GM23338 (cell line): Measurements from ENCODE around the gene UPF1. TPM values are rescaled to one million over a fixed set of nuclear protein-coding genes. Genes with fewer than 3 reads are reported as not detected.

ENCODE experiments used
- ATAC-seq: fragments of 200-7000 bp; cut with Tn5 transposase; 3 replicates; pipeline ENCODE4 v1.9.1; 2020
- DNase-seq: peaks from one replicate; pipeline ENCODE4 v3.0.0-alpha.2; 2015; ENCODE audit warnings: low spot score
- H2AFZ ChIP-seq: fragments of 200-600 bp; sonication (generic); 2 replicates; pipeline ENCODE4 v1.8.0; 2016; ENCODE audit warnings: antibody characterized with exemption, mild to moderate bottlenecking, moderate library complexity
- H3F3A ChIP-seq: fragments of 200-600 bp; sonication (generic); replicated peaks from 2 replicates; pipeline ENCODE4 v1.8.0; 2017; ENCODE audit warnings: antibody characterized with exemption, mixed run types, low read depth
- H3K27ac ChIP-seq: fragments of 200-600 bp; sonication (generic); 2 replicates; pipeline ENCODE4 v1.6.1; 2016; ENCODE audit warnings: low read depth
- H3K27me3 ChIP-seq: fragments of 200-600 bp; sonication (generic); 2 replicates; pipeline ENCODE4 v1.8.0; 2016; ENCODE audit warnings: mild to moderate bottlenecking, mixed run types, moderate library complexity; ENCODE audit not compliant: insufficient read depth
- H3K36me3 ChIP-seq: fragments of 200-600 bp; sonication (generic); 2 replicates; pipeline ENCODE4 v1.8.0; 2016; ENCODE audit warnings: mild to moderate bottlenecking; ENCODE audit not compliant: insufficient read depth
- H3K4me1 ChIP-seq: fragments of 200-600 bp; sonication (generic); 2 replicates; pipeline ENCODE4 v1.8.0; 2016; ENCODE audit warnings: mild to moderate bottlenecking, moderate library complexity; ENCODE audit not compliant: insufficient read depth
- H3K4me2 ChIP-seq: fragments of 200-600 bp; sonication (generic); 2 replicates; pipeline ENCODE4 v1.7.1; 2017; ENCODE audit warnings: mixed run types
- H3K4me3 ChIP-seq: fragments of 200-600 bp; sonication (generic); 2 replicates; pipeline ENCODE4 v1.6.1; 2016; ENCODE audit warnings: mixed run types
- H3K79me2 ChIP-seq: fragments of 200-600 bp; sonication (generic); replicated peaks from 2 replicates; pipeline ENCODE4 v1.8.0; 2017; ENCODE audit warnings: mild to moderate bottlenecking; ENCODE audit not compliant: insufficient read depth
- H3K9me2 ChIP-seq: fragments of 200-600 bp; sonication (generic); 2 replicates; pipeline ENCODE4 v1.8.0; 2017; ENCODE audit not compliant: insufficient read depth
- H4K20me1 ChIP-seq: fragments of 200-600 bp; sonication (generic); replicated peaks from 2 replicates; pipeline ENCODE4 v1.8.0; 2017; ENCODE audit warnings: mild to moderate bottlenecking; ENCODE audit not compliant: insufficient read depth
- H3K27ac Mint-ChIP-seq: 2 replicates; pipeline ENCODE4 v1.8.0; 2020; ENCODE audit warnings: inconsistent platforms, mild to moderate bottlenecking, moderate library complexity, mixed read lengths
- H3K27me3 Mint-ChIP-seq: 3 replicates; pipeline ENCODE4 v1.8.0; 2022; ENCODE audit warnings: low read depth, mild to moderate bottlenecking, moderate library complexity, mixed read lengths, inconsistent platforms; ENCODE audit not compliant: insufficient read depth, poor library complexity
- H3K36me3 Mint-ChIP-seq: 3 replicates; pipeline ENCODE4 v1.8.0; 2021; ENCODE audit warnings: low read depth, mild to moderate bottlenecking, inconsistent platforms, moderate library complexity, mixed read lengths
- H3K4me1 Mint-ChIP-seq: 3 replicates; pipeline ENCODE4 v1.8.0; 2020; ENCODE audit warnings: mild to moderate bottlenecking, inconsistent platforms, mixed read lengths
- H3K4me3 Mint-ChIP-seq: 3 replicates; pipeline ENCODE4 v1.8.0; 2021; ENCODE audit warnings: moderate library complexity, mild to moderate bottlenecking, inconsistent platforms, mixed read lengths
- H3K9me3 Mint-ChIP-seq: 3 replicates; pipeline ENCODE4 v1.8.0; 2020; ENCODE audit warnings: moderate library complexity, mild to moderate bottlenecking, inconsistent platforms, mixed read lengths
- CREB1 ChIP-seq: fragments of 250-450 bp; sonication (Bioruptor Pico); IDR thresholded peaks from 2 replicates; pipeline ENCODE4 v1.5.0; 2020; ENCODE audit warnings: low read depth, mild to moderate bottlenecking, moderate library complexity
- ETS1 ChIP-seq: IDR thresholded peaks from 2 replicates; pipeline ENCODE4 v1.6.1; 2016; ENCODE audit warnings: antibody characterized with exemption
- EZH2 ChIP-seq: fragments of 200-600 bp; sonication (generic); IDR thresholded peaks from one replicate; pipeline ENCODE4 v1.8.0; 2017; ENCODE audit warnings: antibody characterized with exemption, mild to moderate bottlenecking, low read depth; ENCODE audit not compliant: unreplicated experiment
- EZH2phosphoT487 ChIP-seq: fragments of 200-600 bp; sonication (generic); IDR thresholded peaks from one replicate; pipeline ENCODE4 v1.8.1; 2018; ENCODE audit warnings: antibody characterized with exemption; ENCODE audit not compliant: unreplicated experiment
- JUNB ChIP-seq: IDR thresholded peaks from one replicate; pipeline ENCODE4 v1.6.1; 2016; ENCODE audit warnings: antibody characterized with exemption; ENCODE audit not compliant: unreplicated experiment
- NANOG ChIP-seq: IDR thresholded peaks from 2 replicates; pipeline ENCODE4 v1.6.1; 2016; ENCODE audit warnings: antibody characterized with exemption, borderline replicate concordance
- STAT1 ChIP-seq: IDR thresholded peaks from one replicate; pipeline ENCODE4 v1.6.1; 2016; ENCODE audit warnings: antibody characterized with exemption; ENCODE audit not compliant: unreplicated experiment
- ZNF331 ChIP-seq: fragments of 250-450 bp; sonication (Bioruptor Pico); IDR thresholded peaks from 2 replicates; pipeline ENCODE4 v1.5.0; 2020; ENCODE audit warnings: low read depth, mild to moderate bottlenecking, moderate library complexity
- ZNF462 ChIP-seq: fragments of 250-450 bp; sonication (Bioruptor Pico); IDR thresholded peaks from 2 replicates; pipeline ENCODE4 v1.5.0; 2020; ENCODE audit warnings: mild to moderate bottlenecking, moderate library complexity
- polyA plus RNA-seq: library from polyadenylated mRNA; unstranded; fragments of >200 nt; fragmentation: Nextera tagmentation; extraction: Ambion mirVana; gene quantifications from 2 replicates; pipeline ENCODE4 v1.2.1, GENCODE V29; 2016
- total RNA-seq: library from RNA; depleted of rRNA; stranded (reverse); fragments of >200 nt; shearing (Covaris generic); gene quantifications from 2 replicates; pipeline ENCODE4 v1.2.3, GENCODE V29; 2014
- TF ChIP-seq, protein P1 (sequence below): IDR thresholded peaks from one replicate; pipeline ENCODE4 v1.6.1; 2018; ENCODE audit warnings: antibody characterized with exemption; ENCODE audit not compliant: unreplicated experiment
- TF ChIP-seq, protein P2 (sequence below), 2 experiments: fragments of 200-600 bp in 1 of 2; sonication (generic) in 1 of 2; conservative IDR thresholded peaks; 2 replicates each; pipeline versions ENCODE4 v1.5.1 to v1.6.1; 2016 to 2017; ENCODE audit warnings: antibody characterized with exemption in 2 of 2, low read depth in 2 of 2, mild to moderate bottlenecking in 2 of 2, moderate library complexity in 1 of 2

UPF1 gene
- total and polyA plus RNA-seq, 2 experiments from 2014 or later: 13.8 to 138 TPM

GRCh38 chr19:18886972-18887371, 55.2 kb downstream of the UPF1 start (continued):
- TF ChIP-seq JUNB (no peak), EZH2 (no peak), CREB1 (CRISPR knock-in tag) (no peak)

DNA sequence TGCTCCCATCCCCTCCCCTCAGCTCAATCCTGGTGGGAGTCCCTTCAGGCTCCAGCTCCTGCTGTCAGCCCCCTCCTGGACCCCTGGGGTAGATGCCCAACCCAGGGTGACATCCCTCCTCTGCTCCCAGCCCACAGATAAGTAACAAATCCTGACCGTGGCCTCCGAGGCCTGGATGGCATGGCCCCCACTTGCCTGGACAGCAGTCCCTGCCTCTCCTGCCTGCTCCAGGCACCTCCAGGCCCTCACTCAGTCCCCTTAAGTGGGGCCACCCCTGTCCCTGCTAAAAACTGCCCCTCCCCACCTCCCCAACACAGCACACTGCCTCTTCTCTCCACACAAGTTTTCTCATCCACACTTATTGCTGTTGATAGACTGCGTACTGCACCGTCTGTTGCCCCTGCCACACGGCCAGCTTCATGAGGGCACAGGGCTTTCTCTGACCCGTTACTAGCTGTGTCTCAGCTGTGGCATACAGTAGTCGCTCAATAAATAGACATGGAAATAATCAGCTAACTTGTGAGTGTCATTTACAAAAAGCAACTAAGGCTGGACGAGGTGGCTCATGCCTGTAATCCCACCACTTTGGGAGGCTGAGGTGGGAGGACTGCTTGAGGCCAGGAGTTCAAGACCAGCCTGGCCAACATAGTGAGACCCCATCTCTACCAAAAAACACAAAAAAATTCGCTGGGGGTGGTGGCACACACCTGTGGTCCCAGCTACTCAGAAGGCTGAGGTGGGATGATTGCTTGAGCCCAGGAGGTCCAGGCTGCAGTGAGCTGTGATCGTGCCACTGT, 58.4 kb downstream of the UPF1 start:
- no peak for ATAC-seq
- H3K36me3 ChIP-seq: no peaks in the 10 kb centered on the region; the same call in 1 of the 2 replicates
- H3K27ac Mint-ChIP-seq: no peak overlapping the region
- no peaks in the 10 kb centered on the region for H3K9me3 Mint-ChIP-seq
- no peak overlapping the region for H2AFZ ChIP-seq
- no peaks in the 10 kb centered on the region; the same call in 1 of the 2 replicates for H3K4me1 ChIP-seq
- H3K27me3 Mint-ChIP-seq: peaks cover 17% of the 10 kb centered on the region
- no peaks in the 10 kb centered on the region for H3K4me1 Mint-ChIP-seq
- no peak overlapping the region for H3K4me2 ChIP-seq
- no peak overlapping the region for H3K4me3 Mint-ChIP-seq
- peaks cover 8% of the 10 kb centered on the region; the same call in 1 of the 2 replicates for H3K27me3 ChIP-seq
- peaks cover 14% of the 10 kb centered on the region for H3K36me3 Mint-ChIP-seq
- DNase-seq: no peak
- no peak overlapping the region for H3K27ac ChIP-seq
- H3K4me3 ChIP-seq: no peak overlapping the region
- no peaks in the 10 kb centered on the region for H3K79me2 ChIP-seq
- H3K9me2 ChIP-seq: no peaks in the 10 kb centered on the region
- H4K20me1 ChIP-seq: peaks cover 4% of the 10 kb centered on the region
- H3F3A ChIP-seq: no peaks in the 10 kb centered on the region
- TF ChIP-seq JUNB: no peak
- no peak for TF ChIP-seq ETS1
- no peak for TF ChIP-seq EZH2
- TF ChIP-seq CREB1 (CRISPR knock-in tag): no peak
- no peak for TF ChIP-seq ZNF331 (CRISPR knock-in tag)
- TF ChIP-seq STAT1: no peak
- TF ChIP-seq ZNF462: no peak
- TF ChIP-seq, protein P1, sequence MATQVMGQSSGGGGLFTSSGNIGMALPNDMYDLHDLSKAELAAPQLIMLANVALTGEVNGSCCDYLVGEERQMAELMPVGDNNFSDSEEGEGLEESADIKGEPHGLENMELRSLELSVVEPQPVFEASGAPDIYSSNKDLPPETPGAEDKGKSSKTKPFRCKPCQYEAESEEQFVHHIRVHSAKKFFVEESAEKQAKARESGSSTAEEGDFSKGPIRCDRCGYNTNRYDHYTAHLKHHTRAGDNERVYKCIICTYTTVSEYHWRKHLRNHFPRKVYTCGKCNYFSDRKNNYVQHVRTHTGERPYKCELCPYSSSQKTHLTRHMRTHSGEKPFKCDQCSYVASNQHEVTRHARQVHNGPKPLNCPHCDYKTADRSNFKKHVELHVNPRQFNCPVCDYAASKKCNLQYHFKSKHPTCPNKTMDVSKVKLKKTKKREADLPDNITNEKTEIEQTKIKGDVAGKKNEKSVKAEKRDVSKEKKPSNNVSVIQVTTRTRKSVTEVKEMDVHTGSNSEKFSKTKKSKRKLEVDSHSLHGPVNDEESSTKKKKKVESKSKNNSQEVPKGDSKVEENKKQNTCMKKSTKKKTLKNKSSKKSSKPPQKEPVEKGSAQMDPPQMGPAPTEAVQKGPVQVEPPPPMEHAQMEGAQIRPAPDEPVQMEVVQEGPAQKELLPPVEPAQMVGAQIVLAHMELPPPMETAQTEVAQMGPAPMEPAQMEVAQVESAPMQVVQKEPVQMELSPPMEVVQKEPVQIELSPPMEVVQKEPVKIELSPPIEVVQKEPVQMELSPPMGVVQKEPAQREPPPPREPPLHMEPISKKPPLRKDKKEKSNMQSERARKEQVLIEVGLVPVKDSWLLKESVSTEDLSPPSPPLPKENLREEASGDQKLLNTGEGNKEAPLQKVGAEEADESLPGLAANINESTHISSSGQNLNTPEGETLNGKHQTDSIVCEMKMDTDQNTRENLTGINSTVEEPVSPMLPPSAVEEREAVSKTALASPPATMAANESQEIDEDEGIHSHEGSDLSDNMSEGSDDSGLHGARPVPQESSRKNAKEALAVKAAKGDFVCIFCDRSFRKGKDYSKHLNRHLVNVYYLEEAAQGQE: no peak
- TF ChIP-seq, protein P2, sequence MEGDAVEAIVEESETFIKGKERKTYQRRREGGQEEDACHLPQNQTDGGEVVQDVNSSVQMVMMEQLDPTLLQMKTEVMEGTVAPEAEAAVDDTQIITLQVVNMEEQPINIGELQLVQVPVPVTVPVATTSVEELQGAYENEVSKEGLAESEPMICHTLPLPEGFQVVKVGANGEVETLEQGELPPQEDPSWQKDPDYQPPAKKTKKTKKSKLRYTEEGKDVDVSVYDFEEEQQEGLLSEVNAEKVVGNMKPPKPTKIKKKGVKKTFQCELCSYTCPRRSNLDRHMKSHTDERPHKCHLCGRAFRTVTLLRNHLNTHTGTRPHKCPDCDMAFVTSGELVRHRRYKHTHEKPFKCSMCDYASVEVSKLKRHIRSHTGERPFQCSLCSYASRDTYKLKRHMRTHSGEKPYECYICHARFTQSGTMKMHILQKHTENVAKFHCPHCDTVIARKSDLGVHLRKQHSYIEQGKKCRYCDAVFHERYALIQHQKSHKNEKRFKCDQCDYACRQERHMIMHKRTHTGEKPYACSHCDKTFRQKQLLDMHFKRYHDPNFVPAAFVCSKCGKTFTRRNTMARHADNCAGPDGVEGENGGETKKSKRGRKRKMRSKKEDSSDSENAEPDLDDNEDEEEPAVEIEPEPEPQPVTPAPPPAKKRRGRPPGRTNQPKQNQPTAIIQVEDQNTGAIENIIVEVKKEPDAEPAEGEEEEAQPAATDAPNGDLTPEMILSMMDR (conservative IDR thresholded peaks at IDR 0.05; ENCODE audit: low read depth in 2 of 2): no peak
- no peak for TF ChIP-seq EZH2phosphoT487
- no peak for TF ChIP-seq NANOG
